ENCODE data around the gene ABO. TPM values are rescaled to one million over a fixed set of nuclear protein-coding genes. Genes with fewer than 3 reads are reported as not detected.

Gene ABO
- total and polyA plus RNA-seq, 8 donors: 2.6 to 7.9 (median 5.0) TPM

DNA sequence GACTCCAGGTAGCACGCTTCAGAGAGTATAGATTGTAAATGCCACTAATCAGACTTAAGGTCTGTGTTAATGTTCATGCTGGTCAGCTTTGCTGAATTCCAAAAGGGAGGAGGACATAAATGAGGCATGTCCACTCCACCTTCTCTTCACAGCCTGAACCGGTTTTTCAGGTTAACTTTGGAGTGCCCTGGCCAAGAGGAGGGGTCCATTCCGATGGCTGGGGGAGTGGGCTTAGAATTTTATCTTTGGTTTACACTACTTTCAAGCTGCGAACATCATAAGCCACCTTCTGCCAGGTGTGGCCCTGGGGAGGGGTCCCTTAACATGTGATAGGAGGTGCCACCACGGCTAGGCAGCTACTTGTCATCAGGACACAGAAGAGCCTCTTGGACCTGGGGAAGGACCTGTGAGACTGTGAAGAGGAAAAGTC, 24.2 kb downstream of the ABO start:
- no peaks in the 10 kb centered on the region for H3K27me3 ChIP-seq
- DNase-seq: peak in 1 of 4 donors; percentile 66
- no peaks in the 10 kb centered on the region for H3K36me3 ChIP-seq
- H3K27ac ChIP-seq: peak overlapping the region; percentile 73 to 82
- TF ChIP-seq, protein P1, sequence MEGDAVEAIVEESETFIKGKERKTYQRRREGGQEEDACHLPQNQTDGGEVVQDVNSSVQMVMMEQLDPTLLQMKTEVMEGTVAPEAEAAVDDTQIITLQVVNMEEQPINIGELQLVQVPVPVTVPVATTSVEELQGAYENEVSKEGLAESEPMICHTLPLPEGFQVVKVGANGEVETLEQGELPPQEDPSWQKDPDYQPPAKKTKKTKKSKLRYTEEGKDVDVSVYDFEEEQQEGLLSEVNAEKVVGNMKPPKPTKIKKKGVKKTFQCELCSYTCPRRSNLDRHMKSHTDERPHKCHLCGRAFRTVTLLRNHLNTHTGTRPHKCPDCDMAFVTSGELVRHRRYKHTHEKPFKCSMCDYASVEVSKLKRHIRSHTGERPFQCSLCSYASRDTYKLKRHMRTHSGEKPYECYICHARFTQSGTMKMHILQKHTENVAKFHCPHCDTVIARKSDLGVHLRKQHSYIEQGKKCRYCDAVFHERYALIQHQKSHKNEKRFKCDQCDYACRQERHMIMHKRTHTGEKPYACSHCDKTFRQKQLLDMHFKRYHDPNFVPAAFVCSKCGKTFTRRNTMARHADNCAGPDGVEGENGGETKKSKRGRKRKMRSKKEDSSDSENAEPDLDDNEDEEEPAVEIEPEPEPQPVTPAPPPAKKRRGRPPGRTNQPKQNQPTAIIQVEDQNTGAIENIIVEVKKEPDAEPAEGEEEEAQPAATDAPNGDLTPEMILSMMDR (IDR thresholded peaks at IDR 0.05): no peak
- peak; percentile 37 for ATAC-seq
- H3K4me3 ChIP-seq: peak overlapping the region in 1 of 2 donors; percentile 35
- intact Hi-C loops (cut with DNase I): no loop called here
- H3K4me1 ChIP-seq: peaks cover 0 to 6% of the 10 kb centered on the region in 2 donors
- H3K9me3 ChIP-seq: no peaks in the 10 kb centered on the region

DNA sequence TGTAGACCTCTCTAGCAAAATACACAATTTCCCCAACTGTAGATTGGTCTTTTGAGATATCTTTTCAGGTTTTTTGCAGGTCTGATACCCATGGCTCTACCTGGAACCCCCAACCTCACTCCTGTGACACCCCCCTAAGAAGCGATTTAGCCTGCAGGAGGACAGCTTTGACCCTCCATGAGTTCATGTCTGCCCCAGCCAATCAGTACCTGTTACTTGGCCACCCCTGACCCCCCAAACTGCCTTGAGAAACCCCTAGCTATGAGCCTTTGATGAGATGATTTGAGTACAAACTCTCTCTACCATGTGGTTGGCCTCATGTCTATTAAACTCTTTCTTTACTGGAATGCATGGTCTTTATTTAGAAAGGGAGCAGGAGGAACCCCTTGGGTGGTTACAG, 25.7 kb downstream of the ABO start:
- Histone ChIP-seq H3K27ac (no peak overlapping the region), H3K4me1 (peaks cover 0 to 6% of the 10 kb centered on the region in 2 donors), H3K27me3 (no peaks in the 10 kb centered on the region), H3K4me3 (no peak overlapping the region), H3K9me3 (no peaks in the 10 kb centered on the region), H3K36me3 (no peaks in the 10 kb centered on the region)
- TF ChIP-seq, protein P1 (IDR thresholded peaks at IDR 0.05): no peak
- DNase-seq: no peak
- no peak for ATAC-seq
- intact Hi-C loops (cut with DNase I): no loop called here

DNA sequence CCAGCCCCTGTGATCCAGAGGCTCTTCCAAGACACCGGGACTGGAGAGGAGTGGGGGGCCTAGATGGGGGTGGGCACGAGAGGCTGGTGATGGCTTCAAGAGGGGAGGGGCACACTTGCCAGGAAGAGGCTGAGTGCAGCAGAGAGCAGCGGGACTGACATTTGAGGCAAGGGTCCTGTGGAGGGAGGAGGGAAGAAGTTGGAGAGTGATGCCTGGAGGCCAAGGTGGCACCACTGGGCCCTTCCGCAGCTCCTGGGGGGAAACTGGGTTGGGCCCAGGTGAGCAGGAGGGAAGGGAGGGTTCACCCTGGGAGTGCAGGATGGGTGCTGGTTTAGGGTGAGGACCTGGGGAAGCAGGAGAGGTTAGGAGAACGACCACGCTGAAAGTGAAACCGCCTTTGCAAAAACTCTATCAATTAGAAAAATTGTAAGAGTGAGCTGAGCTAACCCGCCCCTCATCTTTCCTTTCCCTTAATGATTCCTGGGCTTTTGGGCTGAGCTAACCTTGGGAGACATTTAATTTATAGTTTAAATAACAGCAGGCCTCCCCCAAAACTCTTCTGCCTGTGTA, 26.2 kb downstream of the ABO start:
- no peaks in the 10 kb centered on the region for H3K9me3 ChIP-seq
- no peaks in the 10 kb centered on the region for H3K36me3 ChIP-seq
- no peaks in the 10 kb centered on the region for H3K27me3 ChIP-seq
- intact Hi-C loops (cut with DNase I): no loop called here
- TF ChIP-seq, protein P1 (IDR thresholded peaks at IDR 0.05): no peak
- ATAC-seq (no peak), DNase-seq (no peak)
- peaks cover 0 to 6% of the 10 kb centered on the region in 2 donors for H3K4me1 ChIP-seq
- H3K27ac ChIP-seq: no peak overlapping the region
- H3K4me3 ChIP-seq: no peak overlapping the region

DNA sequence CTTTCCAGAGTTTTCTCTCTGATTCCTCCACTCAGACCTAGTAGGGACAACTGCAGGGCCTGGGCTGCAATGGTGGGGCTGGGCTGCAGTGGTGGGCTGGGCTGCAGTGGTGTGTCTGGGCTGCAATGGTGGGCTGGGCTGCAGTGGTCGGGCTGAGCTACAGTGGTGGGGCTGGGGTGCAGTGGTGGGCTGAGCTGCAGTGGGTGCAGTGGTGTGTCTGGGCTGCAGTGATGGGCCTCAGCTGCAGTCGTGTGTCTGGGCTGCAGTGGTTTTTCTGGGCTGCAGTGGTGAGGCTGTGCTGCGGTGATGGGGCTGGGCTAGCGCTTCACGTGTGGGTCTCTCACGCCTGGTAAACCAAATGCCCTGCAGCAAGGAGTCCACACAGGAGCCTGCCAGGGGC, 27.4 kb downstream of the ABO start:
- ATAC-seq: no peak
- Histone ChIP-seq H3K27ac (no peak overlapping the region), H3K27me3 (no peaks in the 10 kb centered on the region), H3K9me3 (no peaks in the 10 kb centered on the region), H3K36me3 (no peaks in the 10 kb centered on the region), H3K4me3 (no peak overlapping the region), H3K4me1 (peaks cover 0 to 6% of the 10 kb centered on the region in 2 donors)
- no peak for DNase-seq
- TF ChIP-seq, protein P1 (IDR thresholded peaks at IDR 0.05): no peak
- intact Hi-C loops (cut with DNase I): no loop called here

DNA sequence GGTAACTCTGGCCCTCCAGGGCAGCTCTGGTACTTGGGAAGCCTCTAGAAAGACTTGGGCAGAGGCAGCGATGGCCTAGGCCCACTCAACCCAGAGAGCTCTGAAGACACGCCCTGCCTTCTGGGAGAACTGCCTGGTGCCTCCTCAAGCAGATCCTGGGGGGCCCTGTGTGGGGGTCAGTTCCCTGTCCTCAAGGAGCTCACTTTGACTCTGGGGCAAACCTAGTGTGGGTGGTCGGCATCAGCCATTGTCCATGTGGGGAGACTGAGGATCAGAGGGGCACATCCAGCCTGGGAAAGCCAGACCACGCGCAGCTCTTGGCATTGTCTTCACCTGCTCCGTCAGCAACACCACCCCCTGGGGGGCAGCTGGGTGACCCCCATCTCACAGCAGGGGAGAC, 28.0 kb downstream of the ABO start:
- ATAC-seq (no peak), DNase-seq (no peak)
- peaks cover 0 to 3% of the 10 kb centered on the region in 2 donors for H3K27me3 ChIP-seq
- TF ChIP-seq, protein P1 (IDR thresholded peaks at IDR 0.05): no peak
- H3K27ac ChIP-seq: no peak overlapping the region
- intact Hi-C loops (cut with DNase I): no loop called here
- no peaks in the 10 kb centered on the region for H3K36me3 ChIP-seq
- H3K4me3 ChIP-seq: no peak overlapping the region
- H3K9me3 ChIP-seq: no peaks in the 10 kb centered on the region
- H3K4me1 ChIP-seq: no peaks in the 10 kb centered on the region
